Cardiac muscle cell (in vitro differentiated cells and primary cell): Measurements from ENCODE around the gene ZNF548. TPM values are rescaled to one million over a fixed set of nuclear protein-coding genes. Genes with fewer than 3 reads are reported as not detected.

Experiments used
- DNase-seq, 2 donors: peaks; one replicate each; pipeline versions ENCODE4 v3.0.0 to v3.0.0-alpha.2; 2010 to 2017; ENCODE audit warnings: low read depth in 1 of 2, low spot score in 1 of 2
- H3K27ac ChIP-seq: fragments of 200-600 bp; sonication (generic); 2 replicates; pipeline ENCODE4 v1.5.1; 2016
- H3K27me3 ChIP-seq: fragments of 200-600 bp; sonication (generic); 2 replicates; pipeline ENCODE4 v1.6.0; 2016; ENCODE audit warnings: control low read depth
- H3K36me3 ChIP-seq: fragments of 200-600 bp; sonication (generic); 2 replicates; pipeline ENCODE4 v1.5.1; 2016; ENCODE audit warnings: control low read depth
- H3K4me1 ChIP-seq: fragments of 200-600 bp; sonication (generic); 2 replicates; pipeline ENCODE4 v1.8.1; 2017; ENCODE audit warnings: low read depth, mild to moderate bottlenecking, mixed run types
- H3K4me3 ChIP-seq: fragments of 200-600 bp; sonication (generic); 2 replicates; pipeline ENCODE4 v1.5.1; 2016; ENCODE audit warnings: mild to moderate bottlenecking
- H3K9me3 ChIP-seq: fragments of 200-600 bp; sonication (generic); 2 replicates; pipeline ENCODE4 v1.5.1; 2017; ENCODE audit warnings: low read depth, mild to moderate bottlenecking, control low read depth
- CTCF ChIP-seq: IDR thresholded peaks from 2 replicates; pipeline ENCODE4 v1.5.1; 2012; ENCODE audit warnings: low read depth, mild to moderate bottlenecking, low read length
- polyA plus RNA-seq: library from polyadenylated mRNA; unstranded; fragments of >200 nt; fragmentation: Nextera tagmentation; extraction: Ambion mirVana; gene quantifications from 2 replicates; pipeline ENCODE4 v1.2.1, GENCODE V29; 2016
- total RNA-seq: library from RNA; depleted of rRNA; stranded (reverse); fragments of >200 nt; gene quantifications from 2 replicates; pipeline ENCODE4 v1.2.3, GENCODE V29; 2016

Gene ZNF548
- total and polyA plus RNA-seq, 2 experiments from 2014 or later = 11.4 to 37.9 TPM

GRCh38 chr19:57441979-57442752 lies 52.5 kb downstream of the ZNF548 start:
- no peaks in the 10 kb centered on the region for H3K36me3 ChIP-seq
- no peak for TF ChIP-seq CTCF
- H3K4me3 ChIP-seq = no peak overlapping the region
- DNase-seq = no peak
- no peaks in the 10 kb centered on the region for H3K27me3 ChIP-seq
- no peaks in the 10 kb centered on the region for H3K9me3 ChIP-seq
- H3K27ac ChIP-seq = peak overlapping the region; percentile 68
- H3K4me1 ChIP-seq = peaks cover 9% of the 10 kb centered on the region

GRCh38 chr19:57443121-57443696 lies 53.6 kb downstream of the ZNF548 start:
- no peaks in the 10 kb centered on the region for H3K9me3 ChIP-seq
- H3K36me3 ChIP-seq = no peaks in the 10 kb centered on the region
- no peak overlapping the region for H3K4me3 ChIP-seq
- H3K27me3 ChIP-seq = no peaks in the 10 kb centered on the region
- TF ChIP-seq CTCF = no peak
- peaks cover 8% of the 10 kb centered on the region for H3K4me1 ChIP-seq
- H3K27ac ChIP-seq = peak overlapping the region; percentile 68
- no peak for DNase-seq

GRCh38 chr19:57452307-57452706 lies 62.7 kb downstream of the ZNF548 start:
- no peaks in the 10 kb centered on the region for H3K9me3 ChIP-seq
- H3K4me1 ChIP-seq = no peaks in the 10 kb centered on the region
- H3K4me3 ChIP-seq = no peak overlapping the region

More at GRCh38 chr19:57452307-57452706, 62.7 kb downstream of the ZNF548 start:
- H3K27me3 ChIP-seq = no peaks in the 10 kb centered on the region
- DNase-seq = no peak
- H3K36me3 ChIP-seq = peaks cover 4% of the 10 kb centered on the region
- TF ChIP-seq CTCF = no peak
- H3K27ac ChIP-seq = no peak overlapping the region

Other genes with a start within 250 kb of the ZNF548 start
- gene ZIM3, start 244.7 kb upstream of the ZNF548 start, total RNA-seq = not detected in 2 replicates
- gene ZIM3, start 244.7 kb upstream of the ZNF548 start, polyA plus RNA-seq = not detected in 2 replicates
- not detected in 2 replicates for gene DUXA, start 222.4 kb upstream of the ZNF548 start, total RNA-seq
- gene DUXA, start 222.4 kb upstream of the ZNF548 start, polyA plus RNA-seq = not detected in 2 replicates
- gene ZNF264, start 198.4 kb upstream of the ZNF548 start, total RNA-seq = 29.1 and 50.5 TPM in 2 replicates
- gene ZNF264, start 198.4 kb upstream of the ZNF548 start, polyA plus RNA-seq = 2.9 and 3.8 TPM in 2 replicates
- 0.46 and 1.3 TPM in 2 replicates for gene AURKC, start 158.8 kb upstream of the ZNF548 start, total RNA-seq
- 2.9 TPM in 1 of 2 replicates, not detected in the other for gene AURKC, start 158.8 kb upstream of the ZNF548 start, polyA plus RNA-seq
- 13.7 and 20.2 TPM in 2 replicates for gene ZNF805, start 149.2 kb upstream of the ZNF548 start, total RNA-seq
- 4.8 TPM in 2 replicates for gene ZNF805, start 149.2 kb upstream of the ZNF548 start, polyA plus RNA-seq
- 28.0 and 59.4 TPM in 2 replicates for gene ZNF460, start 109.4 kb upstream of the ZNF548 start, total RNA-seq
- gene ZNF460, start 109.4 kb upstream of the ZNF548 start, polyA plus RNA-seq = 1.8 and 5.9 TPM in 2 replicates
- 9.9 and 12.3 TPM in 2 replicates for gene ZNF543, start 69.4 kb upstream of the ZNF548 start, total RNA-seq
- gene ZNF543, start 69.4 kb upstream of the ZNF548 start, polyA plus RNA-seq = 3.4 and 7.3 TPM in 2 replicates
- gene ZNF304, start 38.6 kb upstream of the ZNF548 start, total RNA-seq = 8.0 and 9.0 TPM in 2 replicates
- gene ZNF304, start 38.6 kb upstream of the ZNF548 start, polyA plus RNA-seq = 6.2 and 6.7 TPM in 2 replicates
- 15.1 and 26.4 TPM in 2 replicates for gene TRAPPC2B, start 26.3 kb upstream of the ZNF548 start, total RNA-seq
- 34.6 and 39.3 TPM in 2 replicates for gene TRAPPC2B, start 26.3 kb upstream of the ZNF548 start, polyA plus RNA-seq
- 1.8 and 7.2 TPM in 2 replicates for gene ZNF547, start 26.3 kb upstream of the ZNF548 start, total RNA-seq
- gene ZNF547, start 26.3 kb upstream of the ZNF548 start, polyA plus RNA-seq = 0.65 and 0.66 TPM in 2 replicates
- 5.8 and 13.0 TPM in 2 replicates for gene ZNF17, start 21.3 kb downstream of the ZNF548 start, total RNA-seq
- 4.2 and 7.1 TPM in 2 replicates for gene ZNF17, start 21.3 kb downstream of the ZNF548 start, polyA plus RNA-seq
- gene ZNF749, start 45.5 kb downstream of the ZNF548 start, total RNA-seq = 11.8 and 13.7 TPM in 2 replicates
- gene ZNF749, start 45.5 kb downstream of the ZNF548 start, polyA plus RNA-seq = 16.6 and 28.8 TPM in 2 replicates
- 1.2 and 2.3 TPM in 2 replicates for gene VN1R1, start 67.3 kb downstream of the ZNF548 start, total RNA-seq
- 2.9 and 4.1 TPM in 2 replicates for gene VN1R1, start 67.3 kb downstream of the ZNF548 start, polyA plus RNA-seq
- 32.6 and 37.9 TPM in 2 replicates for gene ZNF772, start 87.7 kb downstream of the ZNF548 start, total RNA-seq
- 11.3 and 13.6 TPM in 2 replicates for gene ZNF772, start 87.7 kb downstream of the ZNF548 start, polyA plus RNA-seq
- 14.0 and 36.2 TPM in 2 replicates for gene ZNF419, start 97.9 kb downstream of the ZNF548 start, total RNA-seq
- gene ZNF419, start 97.9 kb downstream of the ZNF548 start, polyA plus RNA-seq = 11.3 and 15.8 TPM in 2 replicates
- 25.4 and 34.2 TPM in 2 replicates for gene ZNF773, start 110.1 kb downstream of the ZNF548 start, total RNA-seq
- 12.4 and 13.3 TPM in 2 replicates for gene ZNF773, start 110.1 kb downstream of the ZNF548 start, polyA plus RNA-seq
- 5.0 and 7.5 TPM in 2 replicates for gene ZNF549, start 137.5 kb downstream of the ZNF548 start, total RNA-seq
- gene ZNF549, start 137.5 kb downstream of the ZNF548 start, polyA plus RNA-seq = 7.5 and 10.1 TPM in 2 replicates
- 42.6 and 62.4 TPM in 2 replicates for gene ZNF550, start 170.0 kb downstream of the ZNF548 start, total RNA-seq
- 9.8 and 9.9 TPM in 2 replicates for gene ZNF550, start 170.0 kb downstream of the ZNF548 start, polyA plus RNA-seq
- gene ZNF416, start 189.1 kb downstream of the ZNF548 start, total RNA-seq = 6.8 and 7.8 TPM in 2 replicates
- gene ZNF416, start 189.1 kb downstream of the ZNF548 start, polyA plus RNA-seq = 6.2 and 7.6 TPM in 2 replicates
- 16.0 and 18.2 TPM in 2 replicates for gene ZIK1, start 194.3 kb downstream of the ZNF548 start, total RNA-seq
- gene ZIK1, start 194.3 kb downstream of the ZNF548 start, polyA plus RNA-seq = 11.7 and 13.9 TPM in 2 replicates
- gene ZNF530, start 210.0 kb downstream of the ZNF548 start, total RNA-seq = 7.1 and 9.3 TPM in 2 replicates
- 6.4 and 6.5 TPM in 2 replicates for gene ZNF530, start 210.0 kb downstream of the ZNF548 start, polyA plus RNA-seq
- gene ZNF134, start 224.4 kb downstream of the ZNF548 start, total RNA-seq = 55.0 and 76.0 TPM in 2 replicates
- gene ZNF134, start 224.4 kb downstream of the ZNF548 start, polyA plus RNA-seq = 18.6 and 27.4 TPM in 2 replicates
- 25.4 and 30.0 TPM in 2 replicates for gene ZNF211, start 243.3 kb downstream of the ZNF548 start, total RNA-seq
- gene ZNF211, start 243.3 kb downstream of the ZNF548 start, polyA plus RNA-seq = 22.6 and 38.5 TPM in 2 replicates